Bronchial epithelial cell (primary cell): ENCODE data around the gene C1D. TPM values are rescaled to one million over a fixed set of nuclear protein-coding genes. Genes with fewer than 3 reads are reported as not detected.

Source experiments
- DNase-seq: peaks from one replicate; pipeline ENCODE4 v3.0.0-alpha.2; 2010; ENCODE audit warnings: low read depth
- FAIRE-seq: peaks from 2 replicates; lab custom pipeline; 2011; peaks lifted over from hg19 to GRCh38; lab: Jason Lieb, UNC
- H3K27me3 ChIP-seq: 2 replicates; pipeline ENCODE4 v1.5.1; 2011; ENCODE audit warnings: low read length; ENCODE audit not compliant: control insufficient read depth, insufficient read depth
- H3K36me3 ChIP-seq: 2 replicates; pipeline ENCODE4 v1.5.1; 2011; ENCODE audit warnings: low read length; ENCODE audit not compliant: control insufficient read depth, insufficient read depth
- H3K4me3 ChIP-seq: 2 replicates; pipeline ENCODE4 v1.5.1; 2011; ENCODE audit warnings: mild to moderate bottlenecking, low read depth, low read length, control low read depth
- CTCF ChIP-seq: IDR thresholded peaks from 2 replicates; pipeline ENCODE4 v1.5.1; 2011; ENCODE audit warnings: mild to moderate bottlenecking, moderate library complexity, low read length, control low read depth, inconsistent platforms; ENCODE audit not compliant: insufficient read depth, severe bottlenecking
- total RNA-seq: library from RNA; depleted of rRNA; stranded (reverse); fragments of >200 nt; gene quantifications from 2 replicates; pipeline ENCODE4 v1.2.1, GENCODE V29; 2014

Gene C1D
- total RNA-seq, 1 donor from 2014 or later = 20.0 TPM

GRCh38 chr2:68031043-68031442 lies 31.8 kb downstream of the C1D start:
- Histone ChIP-seq H3K36me3 (no peaks in the 10 kb centered on the region), H3K27me3 (no peaks in the 10 kb centered on the region), H3K4me3 (no peak overlapping the region)
- FAIRE-seq (no peak), DNase-seq (no peak)
- TF ChIP-seq CTCF = no peak

DNA sequence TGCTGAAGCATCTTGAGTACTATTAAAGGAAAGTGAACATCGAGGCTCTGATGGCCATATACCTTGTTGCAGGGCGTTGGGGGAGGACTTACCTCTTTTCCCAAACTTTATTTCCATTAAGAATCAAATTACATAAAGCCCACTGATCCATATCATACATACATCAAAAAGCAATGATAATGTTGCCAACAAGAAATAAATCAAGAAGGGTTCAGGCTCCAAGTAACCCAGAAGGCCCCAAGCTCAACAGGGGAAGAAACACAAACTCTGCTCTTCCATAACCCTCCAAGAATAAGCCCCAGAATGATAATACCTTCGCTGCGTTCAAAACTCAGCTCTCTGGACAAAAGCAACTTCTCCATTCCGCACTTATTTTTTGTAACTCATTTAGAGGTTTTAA lies 32.3 kb downstream of the C1D start:
- no peak for TF ChIP-seq CTCF
- FAIRE-seq (no peak), DNase-seq (no peak)
- no peaks in the 10 kb centered on the region for H3K27me3 ChIP-seq
- H3K4me3 ChIP-seq = no peak overlapping the region
- H3K36me3 ChIP-seq = no peaks in the 10 kb centered on the region

- no peak for FAIRE-seq
- Histone ChIP-seq H3K27me3 (no peaks in the 10 kb centered on the region), H3K4me3 (no peak overlapping the region), H3K36me3 (no peaks in the 10 kb centered on the region)
- TF ChIP-seq CTCF = no peak
- DNase-seq = no peak
Measured at GRCh38 chr2:68027959-68028358, 34.8 kb downstream of the C1D start.

GRCh38 chr2:68024450-68024849 lies 38.4 kb downstream of the C1D start:
- no peak for DNase-seq
- FAIRE-seq = no peak
- Histone ChIP-seq H3K36me3 (no peaks in the 10 kb centered on the region), H3K4me3 (no peak overlapping the region), H3K27me3 (no peaks in the 10 kb centered on the region)
- TF ChIP-seq CTCF = no peak

DNA sequence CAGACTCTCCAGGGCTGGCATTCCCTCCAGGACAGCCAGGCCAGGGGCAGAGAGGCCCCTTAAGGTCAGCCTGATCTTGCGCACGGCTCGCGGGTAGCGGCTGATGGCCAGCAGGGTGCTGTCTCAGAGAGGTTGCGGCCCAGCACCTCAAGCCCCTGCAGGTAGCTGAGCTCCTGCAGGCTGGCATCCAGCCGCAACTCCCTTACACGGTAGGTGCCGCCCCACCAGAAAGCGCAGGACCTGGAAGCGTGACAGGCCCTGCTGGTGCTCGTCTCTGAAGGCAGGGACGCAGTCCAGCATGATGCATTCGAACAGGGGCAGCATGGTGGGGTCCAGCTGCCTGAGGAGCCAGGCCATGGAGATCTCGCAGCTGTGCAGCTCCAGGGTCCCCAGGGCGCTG lies 38.9 kb downstream of the C1D start:
- DNase-seq = no peak

More for the DNA sequence above, 38.9 kb downstream of the C1D start:
- H3K36me3 ChIP-seq = no peaks in the 10 kb centered on the region
- no peak overlapping the region for H3K4me3 ChIP-seq
- no peaks in the 10 kb centered on the region for H3K27me3 ChIP-seq
- no peak for FAIRE-seq
- no peak for TF ChIP-seq CTCF
